ENCODE data around the gene CKS2.

Gene CKS2

GRCh38 chr9:89351584-89352300 lies 40.7 kb downstream of the CKS2 start:
- no peak for DNase-seq

GRCh38 chr9:89352451-89352850 lies 41.5 kb downstream of the CKS2 start:
- DNase-seq = no peak

- no peak for DNase-seq
Observed at GRCh38 chr9:89352874-89353649, 42.1 kb downstream of the CKS2 start.

GRCh38 chr9:89353989-89354388 lies 43.0 kb downstream of the CKS2 start:
- DNase-seq = no peak

- no peak for DNase-seq
Observed at GRCh38 chr9:89354471-89354870, 43.5 kb downstream of the CKS2 start.

- DNase-seq = no peak
Observed at GRCh38 chr9:89356782-89357181, 45.8 kb downstream of the CKS2 start.

GRCh38 chr9:89357331-89358197 lies 46.6 kb downstream of the CKS2 start:
- DNase-seq = no peak

GRCh38 chr9:89358376-89358916 lies 47.5 kb downstream of the CKS2 start:
- DNase-seq = no peak

- DNase-seq = no peak
Observed at GRCh38 chr9:89358985-89359384, 48.0 kb downstream of the CKS2 start.

GRCh38 chr9:89359751-89360261 lies 48.8 kb downstream of the CKS2 start:
- no peak for DNase-seq

GRCh38 chr9:89360465-89360864 lies 49.5 kb downstream of the CKS2 start:
- DNase-seq = no peak

GRCh38 chr9:89361031-89361430 lies 50.0 kb downstream of the CKS2 start:
- no peak for DNase-seq

- DNase-seq = no peak
Observed at GRCh38 chr9:89361816-89362646, 51.0 kb downstream of the CKS2 start.

- no peak for DNase-seq
Observed at GRCh38 chr9:89362647-89363310, 51.8 kb downstream of the CKS2 start.

- no peak for DNase-seq
Observed at GRCh38 chr9:89363311-89363670, 52.3 kb downstream of the CKS2 start.

GRCh38 chr9:89363921-89364665 lies 53.1 kb downstream of the CKS2 start:
- DNase-seq = no peak

GRCh38 chr9:89364666-89365531 lies 53.9 kb downstream of the CKS2 start:
- no peak for DNase-seq

GRCh38 chr9:89365532-89365912 lies 54.5 kb downstream of the CKS2 start:
- no peak for DNase-seq

Data from NK-92 treated with Interleukin-12 subunit alpha and Interleukin-12 subunit beta, amount 100 ng/mL, for 24 hours (cell line).